ENCODE results near the gene SYNGR3.
A peak's percentile ranks its signal among the peaks of the same experiment; 100 is the strongest.
"Not testable (repeated sequence)": the region's sequence is repeated elsewhere in the genome, so short reads cannot be mapped to it uniquely, and the experiment has no call there.

Gene SYNGR3

DNA sequence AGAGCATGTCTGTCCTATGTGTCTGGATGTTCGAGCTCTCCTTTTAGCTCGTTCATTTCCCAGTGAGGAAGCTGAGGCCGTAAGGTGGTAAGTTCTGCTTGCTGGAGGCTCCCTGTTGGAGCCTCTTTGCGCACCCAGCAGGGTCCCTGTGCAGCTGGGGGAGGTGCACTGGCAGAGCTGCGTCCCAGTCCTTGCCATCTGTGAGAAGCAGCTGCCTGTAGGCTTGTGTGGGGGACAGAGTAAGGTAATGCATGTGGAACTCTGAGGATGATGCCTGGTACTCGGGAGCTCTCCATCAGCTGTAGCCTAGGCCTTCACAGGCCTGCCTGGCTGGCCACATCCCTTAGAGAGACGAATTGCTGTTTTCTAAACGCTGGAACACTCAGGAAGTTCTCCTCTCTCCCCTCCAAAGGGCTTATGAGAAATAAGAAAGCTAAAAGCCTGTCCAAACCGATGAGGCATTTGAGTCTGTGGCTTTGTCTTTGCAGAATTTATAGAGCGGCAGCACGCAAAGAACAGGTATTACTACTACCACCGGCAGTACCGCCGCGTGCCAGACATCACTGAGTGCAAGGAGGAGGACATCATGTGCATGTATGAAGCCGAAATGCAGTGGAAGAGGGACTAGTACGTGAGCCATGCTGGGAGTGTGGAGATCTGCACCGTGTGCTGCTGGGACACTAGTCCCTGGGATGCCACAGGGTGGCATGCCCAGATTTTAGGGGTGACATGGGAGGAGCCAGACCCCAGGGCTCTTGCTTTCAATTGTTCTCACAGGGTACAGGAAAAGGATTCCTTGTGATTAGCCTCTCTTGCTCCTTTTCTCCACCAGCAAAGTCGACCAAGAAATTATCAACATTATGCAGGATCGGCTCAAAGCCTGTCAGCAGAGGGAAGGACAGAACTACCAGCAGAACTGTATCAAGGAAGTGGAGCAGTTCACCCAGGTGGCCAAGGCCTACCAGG, 28.8 kb upstream of the SYNGR3 start:
- peak in 2 of 3 experiments; percentile 49 to 63 for DNase-seq

DNA sequence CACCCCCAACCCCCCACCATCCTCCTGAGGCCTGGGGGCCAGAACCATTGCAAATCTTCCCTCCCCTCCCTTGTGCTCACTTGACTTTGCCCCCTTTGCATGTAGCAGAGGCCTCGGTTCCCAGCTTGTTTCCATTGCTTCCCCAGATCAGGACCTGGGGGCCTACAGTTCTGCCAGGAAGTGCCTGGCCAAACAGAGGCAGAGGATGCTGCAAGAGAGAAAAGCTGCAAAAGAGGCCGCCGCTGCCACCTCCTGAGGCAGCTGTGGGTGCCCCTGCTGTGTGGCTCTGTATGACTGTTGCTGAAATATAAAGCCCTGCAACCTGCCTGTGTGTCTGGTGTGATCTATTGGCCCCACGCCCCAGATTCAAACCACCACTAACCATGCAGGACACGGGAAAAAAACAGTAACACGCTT, 28.1 kb upstream of the SYNGR3 start:
- DNase-seq: peak in 1 of 3 experiments; percentile 17

DNA sequence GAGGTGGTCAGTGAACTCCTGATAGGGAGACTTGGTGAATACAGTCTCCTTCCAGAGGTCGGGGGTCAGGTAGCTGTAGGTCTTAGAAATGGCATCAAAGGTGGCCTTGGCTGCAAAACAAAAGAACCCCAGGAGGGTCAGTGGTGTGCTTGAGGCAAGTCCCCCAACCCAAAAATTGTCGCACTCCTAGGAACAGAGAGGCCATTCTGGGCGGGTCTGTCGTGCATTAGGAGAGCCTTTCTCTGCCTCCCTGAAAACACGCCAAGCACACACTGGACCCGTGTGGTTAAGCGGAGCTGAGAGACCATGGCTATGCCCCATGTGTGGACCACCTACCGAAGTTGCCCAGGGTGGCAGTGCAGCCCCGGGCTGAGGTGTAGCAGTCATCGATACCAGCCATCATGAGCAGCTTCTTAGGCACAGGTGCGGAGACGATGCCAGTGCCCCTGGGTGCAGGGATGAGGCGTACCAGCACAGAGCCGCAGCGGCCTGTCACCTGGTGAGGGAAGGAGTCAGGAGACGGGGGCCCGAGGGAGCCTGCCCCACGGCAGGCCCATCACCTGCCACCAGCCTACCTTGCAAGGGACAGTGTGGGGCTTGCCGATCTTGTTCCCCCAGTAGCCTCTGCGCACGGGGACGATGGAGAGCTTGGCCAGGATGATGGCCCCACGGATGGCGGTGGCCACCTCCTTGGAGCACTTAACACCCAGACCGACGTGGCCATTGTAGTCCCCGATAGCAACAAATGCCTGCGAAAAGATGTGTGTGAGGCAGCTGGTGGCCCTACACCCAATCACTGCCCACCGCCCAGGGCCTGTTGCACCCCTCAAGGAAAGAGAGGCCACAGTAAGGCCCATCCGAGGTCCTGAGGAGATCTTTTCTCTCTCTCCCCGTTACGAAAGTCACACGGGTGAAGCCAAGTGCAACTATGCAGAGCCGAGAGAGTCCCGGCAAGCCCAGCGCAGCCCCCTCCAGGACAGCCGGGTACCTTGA, 27.3 kb upstream of the SYNGR3 start:
- not testable (repeated sequence) for DNase-seq

DNA sequence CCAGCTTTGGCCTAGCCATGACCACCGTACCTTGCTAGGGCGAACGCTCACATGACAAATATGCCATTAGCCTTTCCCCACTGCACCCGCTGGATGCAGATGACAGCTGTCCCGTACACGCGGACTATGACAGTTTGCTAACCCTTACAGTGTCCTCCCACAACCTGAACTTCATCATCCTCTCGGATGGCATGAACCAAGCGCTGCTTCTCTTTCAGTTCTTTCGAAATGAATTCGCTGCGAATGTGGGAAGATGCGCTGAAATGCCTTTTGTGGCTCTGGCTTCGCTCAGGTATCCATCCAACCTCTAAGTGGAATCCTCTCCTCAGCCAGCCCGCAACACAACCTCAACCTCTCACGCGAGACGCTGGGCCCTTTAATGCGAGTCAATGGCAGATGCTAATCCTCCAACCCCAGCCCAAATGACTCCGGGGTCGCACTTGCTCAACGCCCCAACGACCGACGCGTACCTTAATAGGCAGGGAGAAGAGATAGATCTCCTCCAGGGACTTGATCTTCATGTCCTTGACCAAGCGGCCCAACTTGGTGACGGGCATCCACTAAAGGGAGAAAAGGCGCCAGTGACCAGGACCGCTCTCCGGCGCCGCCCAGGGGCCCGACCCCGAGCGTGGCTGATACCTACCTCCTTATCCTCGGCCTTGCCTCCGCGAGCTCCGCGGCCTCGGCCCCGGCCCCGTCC, 25.8 kb upstream of the SYNGR3 start:
- peak in 2 of 3 experiments; percentile 55 to 76 for DNase-seq

DNA sequence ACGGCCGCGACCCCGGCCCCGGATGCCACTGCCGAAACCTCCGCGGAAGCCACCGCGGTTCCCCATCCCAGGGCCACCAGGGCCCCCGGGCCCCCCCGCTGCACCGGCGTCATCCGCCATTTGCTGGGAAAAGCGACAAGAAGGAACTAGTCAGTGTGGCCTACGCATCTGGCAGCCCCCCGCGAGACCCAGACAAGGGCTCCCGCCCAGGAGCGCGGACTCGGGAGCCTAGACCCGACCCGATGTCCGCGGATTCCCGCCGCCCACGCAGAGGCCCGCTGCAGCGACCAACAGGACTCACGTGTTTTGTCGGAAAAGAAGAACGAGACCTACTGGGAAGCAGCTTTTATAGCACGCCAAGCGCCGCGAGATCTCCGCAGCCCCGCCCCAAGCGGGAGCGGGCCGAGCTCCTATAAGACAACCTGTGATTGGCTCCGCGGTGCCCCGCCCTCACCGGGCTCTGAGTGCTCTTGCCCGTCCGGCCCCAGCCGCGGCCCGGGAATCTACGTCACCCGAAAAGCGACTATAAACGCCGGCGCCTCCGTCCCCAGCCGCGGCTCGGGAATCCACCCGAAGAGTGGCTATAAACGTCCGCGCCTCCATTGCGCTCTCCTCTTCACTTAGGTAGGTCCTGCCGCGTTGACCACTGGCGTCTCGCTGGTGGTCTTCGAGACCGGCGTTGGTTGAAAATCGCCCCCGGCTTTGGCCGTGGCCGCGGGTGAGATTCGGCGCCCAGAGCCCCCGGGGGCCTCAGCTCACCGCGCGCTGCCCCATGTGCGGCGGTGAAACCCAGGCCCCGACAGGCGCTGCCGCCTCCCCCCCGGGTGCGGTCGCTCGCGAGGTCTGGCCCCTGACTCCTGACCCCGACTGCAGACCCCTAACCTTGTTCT, 25.0 kb upstream of the SYNGR3 start, which contains the start of gene RPS2:
RPS2 (minus strand) TSS at position 321 of the 890 bp plus-strand sequence; CDS start at position 120, 201 bp downstream.
- peak; percentile 97 to 100 (median 99) for DNase-seq

DNA sequence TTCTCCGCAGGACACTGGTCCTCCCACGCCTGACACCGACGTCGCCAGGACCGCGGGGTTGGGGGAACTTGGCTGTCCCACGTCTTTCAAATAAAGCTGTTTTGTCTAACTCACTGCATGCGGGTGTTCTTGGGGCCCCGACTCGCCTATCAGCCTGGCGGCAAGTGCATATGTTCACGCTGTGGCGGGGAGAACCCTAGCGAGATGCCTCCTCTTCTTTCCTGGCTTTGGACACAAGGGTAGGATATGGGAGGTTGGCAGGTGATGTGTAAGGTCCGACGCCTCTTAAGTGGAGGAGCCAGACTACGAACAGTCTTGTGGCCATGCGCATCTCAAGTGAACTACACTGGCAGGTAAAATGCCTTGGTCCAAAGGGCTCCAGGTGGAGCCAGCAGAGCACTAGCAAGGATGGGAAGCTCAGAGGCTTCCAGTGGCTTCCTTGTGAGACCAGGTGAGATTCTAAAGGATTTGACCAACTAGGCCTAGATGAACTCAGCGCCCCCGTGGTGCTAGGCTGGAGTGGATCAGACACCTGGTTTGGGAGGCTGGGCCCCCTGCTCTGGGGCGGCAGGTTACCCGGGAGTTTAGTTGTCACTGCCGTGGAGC, 24.3 kb upstream of the SYNGR3 start:
- DNase-seq: peak in 1 of 3 experiments; percentile 45

DNA sequence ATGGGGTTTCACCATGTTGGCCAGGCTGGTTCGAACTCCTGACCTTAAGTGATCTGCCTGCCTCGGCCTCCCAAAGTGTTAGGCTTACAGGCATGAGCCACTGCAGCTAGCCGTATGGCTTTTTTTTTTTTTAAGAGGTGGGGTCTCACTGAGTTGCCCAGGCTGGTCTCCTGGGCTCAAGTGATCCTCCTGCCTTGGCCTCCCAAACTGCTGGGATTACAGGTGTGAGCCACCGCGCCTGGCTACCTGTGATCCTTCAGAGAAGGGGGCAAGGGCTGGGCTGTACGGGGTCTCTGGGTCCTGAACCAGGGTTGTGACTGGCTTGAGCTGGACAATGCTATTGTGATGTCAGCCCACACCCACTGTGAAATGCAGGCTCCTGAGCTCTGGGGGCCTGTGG, 23.3 kb upstream of the SYNGR3 start, which contains the start of gene RNF151:
RNF151 (plus strand) TSS at position 397 of the 400 bp plus-strand sequence. CDS start 26 bp downstream, outside the sequence.
- DNase-seq: no peak

DNA sequence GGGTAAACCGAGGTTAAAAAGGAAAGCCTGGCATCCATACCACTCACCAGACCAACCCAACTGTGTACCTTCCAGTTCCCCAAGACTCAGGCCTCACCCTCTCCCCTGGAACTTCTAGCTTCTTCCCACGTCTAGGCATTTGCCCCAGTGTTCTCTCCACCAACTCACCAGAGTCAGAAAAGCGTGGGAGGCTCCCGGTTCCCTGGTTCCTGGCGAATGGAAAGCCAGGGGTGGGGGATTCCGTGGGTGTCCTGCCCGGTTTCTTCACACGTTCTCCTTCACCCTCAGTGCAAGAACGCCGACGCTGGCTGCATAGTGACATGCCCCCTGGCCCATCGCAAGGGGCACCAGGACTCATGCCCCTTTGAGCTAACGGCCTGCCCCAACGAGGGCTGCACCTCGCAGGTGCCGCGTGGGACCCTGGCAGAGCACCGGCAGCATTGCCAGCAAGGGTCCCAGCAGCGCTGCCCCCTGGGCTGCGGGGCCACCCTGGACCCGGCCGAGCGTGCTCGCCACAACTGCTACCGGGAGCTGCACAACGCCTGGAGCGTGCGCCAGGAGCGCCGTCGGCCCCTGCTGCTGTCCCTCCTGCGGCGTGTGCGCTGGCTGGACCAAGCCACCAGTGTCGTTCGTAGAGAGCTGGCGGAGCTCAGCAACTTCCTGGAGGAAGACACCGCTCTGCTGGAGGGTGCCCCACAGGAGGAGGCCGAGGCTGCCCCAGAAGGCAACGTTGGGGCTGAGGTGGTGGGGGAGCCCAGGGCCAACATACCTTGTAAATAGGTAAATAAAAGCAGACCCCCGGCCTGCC, 21.4 kb upstream of the SYNGR3 start:
- DNase-seq: no peak

DNA sequence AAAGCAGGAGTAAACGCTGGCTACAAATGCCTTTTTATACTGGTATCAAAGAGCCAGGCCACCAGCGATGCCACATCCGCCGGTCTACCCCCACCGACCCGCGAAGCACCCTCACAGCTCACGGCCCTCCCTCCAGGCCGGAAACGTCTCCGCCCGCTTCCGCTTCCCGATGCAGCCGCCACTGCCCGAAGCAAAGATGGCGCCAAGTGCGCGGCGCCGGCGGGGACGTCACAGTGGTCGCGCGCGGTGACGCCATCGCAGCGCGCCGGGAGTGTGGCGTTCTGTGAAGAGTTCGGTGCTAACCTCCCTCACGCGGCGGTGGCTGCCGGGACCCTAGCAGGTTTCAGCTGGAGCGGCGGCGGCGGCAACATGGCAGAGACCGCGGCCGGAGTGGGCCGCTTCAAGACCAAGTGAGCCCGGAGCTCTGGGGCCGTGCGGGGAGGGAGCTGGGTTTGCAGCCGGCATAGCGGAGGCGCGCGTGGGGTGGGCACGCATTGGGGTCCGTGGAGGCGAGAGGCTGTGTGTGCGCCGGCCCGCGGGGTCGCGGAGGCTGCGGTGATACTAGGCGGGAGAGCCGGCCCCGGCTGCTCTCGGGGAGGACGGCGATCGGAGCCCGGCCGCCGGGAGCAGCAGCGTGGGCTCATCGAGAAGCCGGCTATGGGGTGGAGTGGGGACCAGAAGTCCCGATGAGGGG, 17.8 kb upstream of the SYNGR3 start, which contains the start of gene TBL3:
TBL3 (plus strand) TSS at position 258 of the 694 bp plus-strand sequence; CDS start at position 370, 112 bp downstream.
- DNase-seq: peak; percentile 94 to 99 (median 96)

DNA sequence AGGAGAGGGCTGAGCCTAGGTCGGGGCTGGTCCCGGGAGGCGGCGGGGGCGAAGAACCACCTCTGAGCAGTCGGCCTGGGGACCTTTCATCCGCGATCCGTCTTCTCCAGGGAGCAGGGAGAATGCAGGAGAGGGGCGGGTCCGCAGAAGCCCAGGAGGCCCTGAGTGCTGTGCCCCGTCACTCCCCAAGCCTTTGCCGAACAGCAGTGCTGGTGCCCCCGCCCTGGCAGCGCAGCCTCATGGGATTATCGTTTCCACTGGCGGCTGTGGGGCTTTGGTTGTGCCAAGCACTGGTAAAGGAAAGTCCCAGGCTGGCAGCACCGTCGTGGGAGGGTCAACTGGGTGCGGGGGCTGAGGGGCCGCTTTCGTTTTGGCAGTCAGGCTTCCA, 17.3 kb upstream of the SYNGR3 start:
- peak in 1 of 3 experiments; percentile 28 for DNase-seq

DNA sequence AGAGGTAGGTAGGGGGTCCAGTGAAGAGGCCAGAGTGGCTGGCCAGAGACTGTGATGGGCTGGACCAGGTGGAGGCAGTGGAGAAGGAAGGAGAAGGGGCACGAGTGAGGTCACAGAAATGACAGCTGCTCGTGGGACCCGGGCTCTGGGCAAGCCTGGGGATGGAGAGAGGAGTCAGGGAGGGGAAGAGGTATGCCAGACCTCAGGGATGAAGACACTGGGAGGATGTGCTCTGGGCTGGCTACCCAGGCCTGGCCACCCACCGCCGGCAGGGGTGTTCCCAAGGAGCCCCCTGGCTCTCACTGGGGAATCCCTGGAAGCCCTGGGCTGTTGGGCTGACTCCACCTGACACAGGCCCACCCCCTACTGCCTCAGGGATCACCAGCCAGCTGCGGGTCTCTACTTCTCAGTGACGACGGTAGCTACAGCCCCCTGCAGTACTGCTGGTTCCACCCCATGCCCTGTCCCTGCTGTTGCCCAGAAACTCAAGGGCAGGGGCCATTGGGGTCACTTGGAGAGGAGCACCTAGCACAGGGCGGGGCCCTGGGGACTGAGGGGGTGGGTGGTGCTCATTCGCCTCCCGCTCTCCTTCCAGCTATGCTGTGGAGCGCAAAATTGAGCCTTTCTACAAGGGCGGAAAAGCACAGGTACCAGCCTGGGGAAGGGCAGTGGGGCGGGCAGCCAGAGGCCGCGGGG, 16.2 kb upstream of the SYNGR3 start:
- DNase-seq: no peak

DNA sequence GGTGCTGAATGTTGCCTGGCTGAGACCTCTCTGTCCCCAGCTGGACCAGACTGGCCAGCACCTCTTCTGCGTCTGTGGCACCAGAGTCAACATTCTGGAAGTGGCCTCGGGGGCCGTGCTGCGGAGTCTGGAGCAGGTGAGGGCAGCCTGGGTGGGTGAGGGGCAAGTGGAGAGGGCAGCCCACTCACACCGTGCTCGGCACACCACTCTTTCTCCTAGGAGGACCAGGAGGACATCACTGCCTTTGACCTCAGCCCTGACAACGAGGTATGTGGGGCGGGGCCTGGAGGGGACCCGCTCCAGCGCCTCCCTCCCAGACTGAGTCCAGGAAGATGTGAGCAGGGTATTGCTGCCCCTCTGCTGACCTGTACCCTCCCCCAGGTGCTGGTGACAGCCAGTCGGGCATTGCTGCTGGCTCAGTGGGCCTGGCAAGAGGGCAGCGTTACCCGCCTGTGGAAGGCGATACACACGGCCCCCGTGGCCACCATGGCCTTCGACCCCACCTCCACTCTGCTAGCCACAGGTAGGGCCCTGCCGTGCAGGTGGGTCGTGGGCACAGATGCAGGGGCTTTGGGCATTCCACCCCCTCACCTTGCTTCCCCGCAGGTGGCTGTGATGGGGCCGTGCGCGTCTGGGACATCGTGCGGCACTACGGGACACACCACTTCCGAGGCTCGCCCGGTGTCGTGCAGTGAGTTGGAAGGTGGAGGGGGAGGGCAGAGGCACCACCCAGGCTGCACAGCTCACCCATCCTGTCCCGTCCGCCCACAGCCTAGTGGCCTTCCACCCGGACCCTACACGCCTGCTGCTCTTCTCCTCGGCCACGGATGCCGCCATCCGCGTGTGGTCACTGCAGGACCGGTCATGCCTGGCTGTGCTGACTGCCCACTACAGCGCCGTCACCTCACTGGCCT, 15.4 kb upstream of the SYNGR3 start:
- DNase-seq: no peak

DNA sequence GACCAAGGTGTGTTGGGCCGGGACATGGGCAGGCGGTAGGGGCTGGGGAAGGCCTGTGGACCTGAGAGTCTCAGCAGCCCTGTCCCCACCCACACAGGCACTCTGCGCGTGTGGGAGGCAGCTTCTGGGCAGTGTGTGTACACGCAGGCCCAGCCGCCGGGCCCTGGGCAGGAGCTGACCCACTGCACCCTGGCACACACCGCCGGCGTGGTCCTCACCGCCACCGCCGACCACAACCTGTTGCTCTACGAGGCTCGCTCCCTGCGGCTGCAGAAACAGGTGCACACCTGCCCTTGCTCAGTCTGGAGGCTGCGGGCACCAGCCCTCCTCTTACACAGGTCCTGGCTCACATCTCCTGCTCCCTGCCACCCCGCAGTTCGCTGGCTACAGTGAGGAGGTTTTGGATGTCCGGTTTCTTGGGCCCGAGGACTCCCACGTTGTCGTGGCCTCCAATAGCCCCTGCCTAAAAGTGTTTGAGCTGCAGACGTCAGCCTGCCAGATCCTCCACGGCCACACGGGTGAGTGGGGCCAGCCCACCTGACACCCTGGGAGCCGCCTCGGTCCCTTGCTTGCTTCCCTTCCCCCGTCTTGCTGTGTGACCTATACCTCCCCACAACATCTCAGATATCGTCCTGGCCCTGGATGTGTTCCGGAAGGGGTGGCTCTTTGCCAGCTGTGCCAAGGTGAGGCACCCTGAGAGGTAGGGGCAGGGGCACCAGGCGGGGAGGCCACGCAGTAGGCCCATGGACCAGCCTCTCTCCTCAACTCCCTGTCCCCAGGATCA, 14.1 kb upstream of the SYNGR3 start:
- no peak for DNase-seq

DNA sequence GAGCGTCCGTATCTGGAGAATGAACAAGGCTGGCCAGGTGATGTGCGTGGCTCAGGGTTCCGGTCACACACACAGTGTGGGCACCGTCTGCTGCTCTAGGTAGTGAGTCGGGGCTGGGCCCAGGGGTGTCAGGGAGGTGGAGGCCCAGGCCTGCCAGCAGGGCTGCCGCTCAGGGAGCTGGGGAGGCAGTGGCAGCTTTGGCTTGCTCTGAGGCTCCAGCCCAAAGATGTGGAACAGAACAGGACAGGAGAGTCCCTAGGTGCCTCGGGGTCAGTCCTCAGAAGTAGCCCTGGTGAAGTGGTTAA, 13.6 kb upstream of the SYNGR3 start:
- DNase-seq: no peak

DNA sequence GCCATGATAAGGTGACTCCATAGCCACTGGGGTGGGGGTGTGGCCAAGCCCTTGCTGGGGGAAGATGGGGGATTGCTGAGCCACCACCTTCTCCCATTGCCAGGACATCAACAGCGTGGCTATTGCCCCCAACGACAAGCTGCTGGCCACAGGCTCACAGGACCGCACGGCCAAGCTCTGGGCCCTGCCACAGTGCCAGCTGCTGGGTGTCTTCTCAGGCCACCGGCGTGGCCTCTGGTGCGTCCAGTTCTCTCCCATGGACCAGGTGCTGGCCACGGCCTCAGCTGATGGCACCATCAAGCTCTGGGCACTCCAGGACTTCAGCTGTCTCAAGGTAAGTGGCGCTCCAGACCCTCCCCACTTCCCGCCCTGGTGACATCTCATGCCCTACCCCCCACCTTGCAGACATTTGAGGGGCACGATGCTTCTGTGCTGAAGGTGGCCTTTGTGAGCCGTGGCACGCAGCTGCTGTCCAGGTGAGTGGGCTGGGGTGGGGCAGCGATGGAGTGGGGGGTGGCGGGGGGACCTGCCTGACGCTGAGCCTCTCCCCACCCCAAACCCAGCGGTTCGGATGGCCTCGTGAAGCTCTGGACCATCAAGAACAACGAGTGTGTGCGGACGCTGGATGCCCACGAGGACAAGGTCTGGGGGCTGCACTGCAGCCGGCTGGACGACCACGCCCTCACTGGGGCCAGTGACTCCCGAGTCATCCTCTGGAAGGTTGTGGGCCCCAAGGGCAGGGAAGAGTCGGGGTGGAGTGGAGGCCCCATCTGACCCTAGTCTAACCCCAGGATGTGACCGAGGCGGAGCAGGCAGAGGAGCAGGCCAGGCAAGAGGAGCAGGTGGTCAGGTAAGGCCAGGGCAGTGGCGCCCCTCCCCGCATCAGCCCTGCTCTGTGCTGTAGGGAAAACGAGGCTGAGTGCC, 12.6 kb upstream of the SYNGR3 start:
- DNase-seq: no peak

DNA sequence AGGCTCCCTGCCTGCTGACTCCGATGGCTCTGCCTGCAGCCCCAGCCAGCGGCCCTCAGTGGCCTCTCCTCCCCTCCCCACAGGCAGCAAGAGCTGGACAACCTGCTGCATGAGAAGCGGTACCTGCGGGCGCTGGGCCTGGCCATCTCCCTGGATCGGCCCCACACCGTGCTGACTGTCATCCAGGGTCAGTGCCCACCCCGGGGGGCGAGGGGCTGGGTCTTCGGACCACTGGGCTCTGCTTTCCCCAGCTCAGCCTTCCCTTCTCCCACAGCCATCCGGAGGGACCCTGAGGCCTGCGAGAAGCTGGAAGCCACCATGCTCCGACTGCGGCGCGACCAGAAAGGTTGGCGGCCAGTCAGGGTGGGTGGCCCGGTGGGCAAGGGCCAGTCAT, 11.9 kb upstream of the SYNGR3 start:
- no peak for DNase-seq

Data from NCI-H1417 (cell line).